ENCODE data around the gene CDC20.

DNA sequence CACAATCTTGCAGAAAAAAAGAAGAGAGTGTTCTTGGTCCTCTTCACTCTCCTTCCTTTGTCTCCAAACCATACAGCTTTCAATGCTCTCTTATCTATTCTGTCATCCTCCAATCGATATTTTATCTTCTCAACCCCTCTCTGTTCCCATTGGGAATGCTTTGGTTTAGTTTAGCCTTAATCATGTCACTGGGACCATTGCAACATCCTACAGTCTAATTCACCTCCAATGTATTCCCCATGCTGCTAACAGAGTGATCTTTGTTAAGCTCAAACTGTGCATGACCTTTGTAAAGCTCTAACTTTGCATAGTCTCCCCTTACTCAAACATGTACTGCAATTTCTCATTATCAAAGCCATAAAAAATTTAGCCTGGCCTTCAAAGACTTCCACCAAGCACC lies 18.2 kb upstream of the CDC20 start:
- TF ChIP-seq, protein P1, sequence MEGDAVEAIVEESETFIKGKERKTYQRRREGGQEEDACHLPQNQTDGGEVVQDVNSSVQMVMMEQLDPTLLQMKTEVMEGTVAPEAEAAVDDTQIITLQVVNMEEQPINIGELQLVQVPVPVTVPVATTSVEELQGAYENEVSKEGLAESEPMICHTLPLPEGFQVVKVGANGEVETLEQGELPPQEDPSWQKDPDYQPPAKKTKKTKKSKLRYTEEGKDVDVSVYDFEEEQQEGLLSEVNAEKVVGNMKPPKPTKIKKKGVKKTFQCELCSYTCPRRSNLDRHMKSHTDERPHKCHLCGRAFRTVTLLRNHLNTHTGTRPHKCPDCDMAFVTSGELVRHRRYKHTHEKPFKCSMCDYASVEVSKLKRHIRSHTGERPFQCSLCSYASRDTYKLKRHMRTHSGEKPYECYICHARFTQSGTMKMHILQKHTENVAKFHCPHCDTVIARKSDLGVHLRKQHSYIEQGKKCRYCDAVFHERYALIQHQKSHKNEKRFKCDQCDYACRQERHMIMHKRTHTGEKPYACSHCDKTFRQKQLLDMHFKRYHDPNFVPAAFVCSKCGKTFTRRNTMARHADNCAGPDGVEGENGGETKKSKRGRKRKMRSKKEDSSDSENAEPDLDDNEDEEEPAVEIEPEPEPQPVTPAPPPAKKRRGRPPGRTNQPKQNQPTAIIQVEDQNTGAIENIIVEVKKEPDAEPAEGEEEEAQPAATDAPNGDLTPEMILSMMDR (IDR thresholded peaks at IDR 0.05): no peak
- no peak for TF ChIP-seq EZH2 (IDR thresholded peaks at IDR 0.05; ENCODE audit: borderline replicate concordance, insufficient read depth, low read depth, low read length, poor library complexity, severe bottlenecking)
